Measurements from ENCODE around the gene GP1BB. TPM values are rescaled to one million over a fixed set of nuclear protein-coding genes. Genes with fewer than 3 reads are reported as not detected.

The GP1BB gene
- total and polyA plus RNA-seq, 12 donors: 0.42 to 29.8 (median 4.7) TPM; not detected in 2

DNA sequence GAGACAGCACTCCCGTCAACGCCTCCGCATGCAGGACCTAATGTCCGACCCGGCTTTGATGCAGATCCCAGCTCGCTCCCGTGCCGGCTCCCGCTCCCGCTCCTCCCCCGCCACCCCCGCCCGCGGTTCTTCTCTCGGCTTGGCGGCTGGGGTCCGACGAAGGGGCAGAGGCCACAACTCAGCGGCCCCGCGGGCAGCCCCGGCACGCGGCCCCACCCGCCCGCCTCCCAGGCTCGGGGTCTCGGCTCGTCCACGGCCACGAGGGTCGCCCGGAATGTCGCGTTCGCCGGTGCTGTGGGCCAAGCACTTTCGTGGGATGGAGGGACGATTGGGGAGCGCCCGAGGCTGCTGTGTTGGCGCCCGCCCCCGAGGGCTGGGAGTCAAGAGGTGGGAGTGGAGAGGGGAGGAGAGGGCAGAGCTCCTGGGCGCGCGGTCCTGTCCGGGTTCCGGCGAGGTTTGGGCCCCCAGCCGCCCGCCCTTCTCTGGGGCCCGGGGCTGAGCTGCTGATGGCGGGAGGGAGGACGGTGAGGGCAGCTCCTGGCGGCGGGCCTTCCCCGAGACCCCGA lies 31.9 kb downstream of the GP1BB start:
- intact Hi-C loops (cut with DNase I): no loop called here
- peaks cover 61% of the 10 kb centered on the region for H3K27me3 ChIP-seq
- H3K36me3 ChIP-seq (replicated peaks in 1 of 2): no peaks in the 10 kb centered on the region
- H3K9me3 ChIP-seq (replicated peaks in 1 of 3): no peaks in the 10 kb centered on the region
- H3K4me1 ChIP-seq (replicated peaks in 1 of 2): peaks cover 5 to 8% of the 10 kb centered on the region in 2 donors
- DNase-seq: no peak
- no peak overlapping the region for H3K4me3 ChIP-seq
- no peak overlapping the region for H3K27ac ChIP-seq
- TF ChIP-seq, protein P1, sequence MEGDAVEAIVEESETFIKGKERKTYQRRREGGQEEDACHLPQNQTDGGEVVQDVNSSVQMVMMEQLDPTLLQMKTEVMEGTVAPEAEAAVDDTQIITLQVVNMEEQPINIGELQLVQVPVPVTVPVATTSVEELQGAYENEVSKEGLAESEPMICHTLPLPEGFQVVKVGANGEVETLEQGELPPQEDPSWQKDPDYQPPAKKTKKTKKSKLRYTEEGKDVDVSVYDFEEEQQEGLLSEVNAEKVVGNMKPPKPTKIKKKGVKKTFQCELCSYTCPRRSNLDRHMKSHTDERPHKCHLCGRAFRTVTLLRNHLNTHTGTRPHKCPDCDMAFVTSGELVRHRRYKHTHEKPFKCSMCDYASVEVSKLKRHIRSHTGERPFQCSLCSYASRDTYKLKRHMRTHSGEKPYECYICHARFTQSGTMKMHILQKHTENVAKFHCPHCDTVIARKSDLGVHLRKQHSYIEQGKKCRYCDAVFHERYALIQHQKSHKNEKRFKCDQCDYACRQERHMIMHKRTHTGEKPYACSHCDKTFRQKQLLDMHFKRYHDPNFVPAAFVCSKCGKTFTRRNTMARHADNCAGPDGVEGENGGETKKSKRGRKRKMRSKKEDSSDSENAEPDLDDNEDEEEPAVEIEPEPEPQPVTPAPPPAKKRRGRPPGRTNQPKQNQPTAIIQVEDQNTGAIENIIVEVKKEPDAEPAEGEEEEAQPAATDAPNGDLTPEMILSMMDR (IDR thresholded peaks at IDR 0.05): no peak
- no peak for TF ChIP-seq POLR2A (IDR thresholded peaks at IDR 0.05)
- WGBS, 4 donors: 0 to 4% (median 1%) methylated on average over 2 to 59 of the region's 59 CpGs

DNA sequence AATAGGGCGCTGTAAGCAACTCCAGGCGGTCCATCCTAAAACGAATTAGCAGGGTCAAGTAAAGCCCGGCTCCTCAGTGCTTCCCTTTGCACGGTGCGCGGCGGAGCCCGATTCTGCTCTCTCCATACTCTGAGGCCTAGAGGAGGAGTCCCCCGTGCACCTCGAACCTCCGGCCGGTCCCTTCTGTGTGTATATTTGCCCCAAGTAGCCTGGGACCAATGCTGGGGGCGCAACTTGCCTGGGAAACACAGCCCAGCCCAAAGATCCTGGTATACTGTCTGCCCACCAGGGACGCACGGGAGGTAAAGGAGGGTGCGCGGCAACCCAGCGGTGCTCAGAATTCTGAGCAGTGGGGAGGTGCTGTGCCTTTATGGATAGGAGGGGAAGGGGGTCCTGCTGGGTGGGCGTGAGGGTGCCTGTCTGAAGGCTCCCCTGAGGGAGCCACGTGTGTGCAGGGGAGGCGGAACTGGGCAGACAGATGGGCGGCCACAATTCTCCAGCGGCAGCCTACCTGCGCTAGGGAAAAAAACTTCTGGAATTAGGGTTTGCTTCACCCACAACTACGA lies 32.5 kb downstream of the GP1BB start:
- no peaks in the 10 kb centered on the region for H3K36me3 ChIP-seq (replicated peaks in 1 of 2)
- no peak for DNase-seq
- 8 to 18% (median 12%) methylated on average over 7 to 26 of the region's 26 CpGs for WGBS, 4 donors
- H3K9me3 ChIP-seq (replicated peaks in 1 of 3): no peaks in the 10 kb centered on the region
- peaks cover 5 to 8% of the 10 kb centered on the region in 2 donors for H3K4me1 ChIP-seq (replicated peaks in 1 of 2)
- H3K27ac ChIP-seq: no peak overlapping the region
- no peak for TF ChIP-seq POLR2A (IDR thresholded peaks at IDR 0.05)
- TF ChIP-seq, protein P1 (IDR thresholded peaks at IDR 0.05): no peak
- peaks cover 61% of the 10 kb centered on the region for H3K27me3 ChIP-seq
- intact Hi-C loops (cut with DNase I): no loop called here
- H3K4me3 ChIP-seq: no peak overlapping the region

DNA sequence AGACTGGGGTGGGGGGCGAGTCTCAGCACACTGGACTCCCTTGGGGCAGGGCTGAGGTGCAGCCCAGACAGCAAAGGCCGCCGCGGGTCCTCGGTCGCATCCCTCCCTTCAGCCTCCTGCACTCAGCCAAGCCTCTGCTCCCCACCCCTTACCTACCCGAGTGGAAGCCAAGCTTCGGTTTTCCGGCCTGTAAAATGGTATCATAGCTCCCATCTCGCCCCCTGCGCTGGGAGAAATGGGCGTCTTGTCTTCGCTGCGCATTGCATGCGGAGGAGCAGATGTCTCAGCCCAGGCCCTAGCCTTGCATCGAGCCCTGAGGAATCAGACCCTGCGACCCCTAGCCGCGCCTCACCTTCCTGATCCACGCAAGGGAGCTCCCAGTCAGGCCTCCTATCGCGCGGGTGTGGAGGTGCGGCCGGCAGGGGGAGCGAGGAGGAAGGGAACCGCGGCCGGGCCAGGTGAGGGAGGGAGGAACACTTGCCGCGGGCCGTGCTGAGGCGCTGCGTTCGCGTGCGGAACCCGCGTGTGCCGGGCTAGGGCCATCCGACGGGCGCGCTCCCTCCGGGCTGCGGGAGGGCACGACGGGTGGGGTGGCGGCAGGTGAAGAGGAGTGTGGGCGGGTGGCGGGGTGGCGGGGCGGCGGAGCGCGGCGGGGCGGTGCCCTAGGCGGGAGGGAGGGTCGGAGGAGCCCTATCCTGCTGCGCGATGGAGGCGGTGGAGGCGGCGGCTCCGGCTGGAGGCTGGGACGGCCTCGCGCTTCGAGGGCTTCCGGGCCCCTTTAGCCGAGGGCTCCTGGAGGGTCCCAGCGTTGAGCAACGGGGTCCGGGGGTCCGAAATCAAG lies 33.2 kb downstream of the GP1BB start:
- peaks cover 5 to 8% of the 10 kb centered on the region in 2 donors for H3K4me1 ChIP-seq (replicated peaks in 1 of 2)
- H3K27ac ChIP-seq: no peak overlapping the region
- H3K27me3 ChIP-seq: peaks cover 66% of the 10 kb centered on the region
- TF ChIP-seq POLR2A (IDR thresholded peaks at IDR 0.05): no peak
- TF ChIP-seq, protein P1 (IDR thresholded peaks at IDR 0.05): peak in 3 of 6 experiments; percentile 37 to 55 (median 43)
- peak overlapping the region in 1 of 4 donors; percentile 11 for H3K4me3 ChIP-seq
- H3K9me3 ChIP-seq (replicated peaks in 1 of 3): no peaks in the 10 kb centered on the region
- no peaks in the 10 kb centered on the region for H3K36me3 ChIP-seq (replicated peaks in 1 of 2)
- intact Hi-C loops (cut with DNase I): no loop called here
- 4 to 23% (median 7%) methylated on average over 11 to 76 of the region's 76 CpGs for WGBS, 4 donors
- DNase-seq: peak in 6 of 7 donors; percentile 37 to 57 (median 44)
